NCI-H187 (cell line): ENCODE data around the gene MRPL12.

Experiments used
- DNase-seq, 2 experiments: peaks; one replicate each; lab custom pipeline; 2025; lab: John Stamatoyannopoulos, UW

The MRPL12 gene

DNA sequence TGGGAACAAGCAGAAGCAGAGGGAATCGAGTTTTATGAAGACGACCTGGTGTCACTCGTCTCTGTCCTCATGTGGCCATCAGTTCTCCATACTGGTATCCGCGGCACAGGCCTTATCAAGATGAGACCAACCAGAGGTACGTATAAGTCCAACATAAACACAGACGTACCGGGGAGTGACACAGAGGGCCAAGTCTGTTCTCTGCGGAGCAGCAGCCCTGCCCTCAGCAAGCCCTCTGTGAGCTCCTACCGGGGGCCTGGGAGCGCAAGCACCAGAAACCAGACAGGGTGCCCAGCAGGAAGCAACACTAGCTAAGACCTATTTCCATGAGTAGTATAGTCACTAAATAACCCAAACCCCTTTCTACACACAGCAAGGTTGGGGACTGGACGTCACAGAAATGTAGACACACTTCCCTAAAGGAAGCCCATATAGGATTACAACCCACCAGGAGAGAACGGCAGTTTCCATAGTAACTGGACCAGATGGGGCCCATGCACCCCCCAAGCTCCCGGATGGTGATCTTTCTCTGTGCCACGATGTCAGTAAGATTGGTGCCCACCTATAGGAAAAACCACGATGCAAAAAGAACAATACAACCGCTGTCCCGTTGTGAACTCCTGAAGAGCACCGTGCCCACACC, 20.5 kb upstream of the MRPL12 start:
- no peak for DNase-seq

DNA sequence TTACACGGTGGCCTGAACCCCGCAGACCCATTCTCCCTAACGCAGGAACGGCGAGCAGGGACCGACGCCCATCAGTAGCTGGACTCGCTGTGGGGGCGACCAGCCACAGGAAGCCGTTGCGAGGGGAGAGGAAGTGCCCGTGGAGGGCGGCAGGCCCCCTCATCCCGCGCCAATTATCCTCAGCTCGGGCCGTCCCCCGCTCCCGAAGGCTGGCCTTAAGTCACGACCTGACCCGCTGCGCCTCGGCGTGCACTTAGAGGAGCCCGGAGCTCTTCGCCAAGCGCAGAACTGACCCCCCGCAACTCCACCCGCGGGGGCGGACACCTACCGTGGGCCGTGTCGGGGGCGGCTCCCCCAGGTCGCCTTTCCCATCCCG, 20.0 kb upstream of the MRPL12 start:
- DNase-seq, result no peak

DNA sequence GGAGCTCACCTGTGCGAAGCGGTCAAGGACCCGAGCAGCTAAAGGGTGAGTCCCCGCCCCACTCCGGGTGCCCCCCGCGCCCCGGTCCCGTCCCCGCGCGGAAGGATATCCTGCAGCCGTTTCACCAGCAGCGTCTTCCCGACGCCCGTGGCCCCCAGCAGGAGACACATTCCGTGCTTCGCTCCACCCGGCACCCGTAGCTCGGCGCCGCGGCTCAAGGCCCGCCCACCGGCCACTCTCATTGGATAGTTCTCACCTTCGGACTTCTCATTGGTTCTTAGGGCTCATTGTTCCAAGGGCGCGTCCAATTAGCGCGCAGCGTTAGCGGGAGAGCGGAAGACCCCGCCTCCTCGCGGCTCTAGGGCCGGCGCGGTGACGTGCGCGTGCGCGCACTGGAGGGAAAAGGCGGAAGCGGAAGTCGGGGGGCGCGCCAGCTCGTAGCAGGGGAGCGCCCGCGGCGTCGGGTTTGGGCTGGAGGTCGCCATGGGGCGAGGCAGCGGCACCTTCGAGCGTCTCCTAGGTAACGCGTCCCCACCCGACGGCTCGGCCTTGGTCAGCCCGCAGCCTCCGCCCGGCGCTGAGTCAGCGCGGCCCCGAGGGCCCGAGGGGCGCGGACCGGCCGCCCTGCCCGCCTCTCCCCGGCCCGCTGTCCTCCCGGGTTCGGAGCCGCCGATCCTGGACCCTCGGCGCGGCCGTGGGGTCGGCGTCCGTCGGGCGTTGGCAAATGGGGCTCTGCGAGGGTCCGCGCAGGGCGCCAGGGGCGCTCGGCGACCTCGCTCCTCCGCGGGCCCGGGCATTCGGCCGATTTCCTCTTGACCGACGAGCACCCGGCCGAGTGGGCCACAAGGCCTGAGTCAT, 19.4 kb upstream of the MRPL12 start, which contains the start of the genes ARL16 and HGS:
Gene ARL16, minus strand, starts transcription at position 214 of the 858 bp plus-strand sequence. Its CDS starts 44 bp downstream, at position 170.
Gene HGS, plus strand, starts transcription at position 428 of the 858 bp plus-strand sequence. Its CDS starts 56 bp downstream, at position 484.
- DNase-seq, result peak; percentile 97 to 98

DNA sequence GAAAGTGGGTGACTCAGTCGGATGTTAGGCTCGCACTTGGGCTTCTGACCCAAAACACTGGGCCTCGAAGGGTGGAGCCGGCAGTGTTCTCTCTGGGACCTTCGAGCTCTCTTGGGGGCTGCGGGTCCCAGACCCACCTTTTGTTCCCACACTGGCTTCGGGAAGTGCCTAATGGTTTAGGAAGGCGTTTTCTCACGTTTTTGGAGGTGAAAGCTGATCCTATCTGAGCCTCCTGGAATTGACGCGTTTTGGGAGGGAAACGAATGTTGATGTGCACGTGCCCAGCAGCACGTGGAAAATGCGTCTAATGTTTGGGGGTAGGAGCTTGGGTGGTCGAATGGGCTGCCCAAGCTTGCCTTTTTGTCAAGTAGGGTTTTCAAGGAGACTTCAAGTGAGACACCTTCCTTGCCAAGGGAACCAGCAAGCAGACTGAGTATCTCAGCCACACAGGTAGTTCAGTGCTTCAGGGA, 18.7 kb upstream of the MRPL12 start:
- no peak for DNase-seq

DNA sequence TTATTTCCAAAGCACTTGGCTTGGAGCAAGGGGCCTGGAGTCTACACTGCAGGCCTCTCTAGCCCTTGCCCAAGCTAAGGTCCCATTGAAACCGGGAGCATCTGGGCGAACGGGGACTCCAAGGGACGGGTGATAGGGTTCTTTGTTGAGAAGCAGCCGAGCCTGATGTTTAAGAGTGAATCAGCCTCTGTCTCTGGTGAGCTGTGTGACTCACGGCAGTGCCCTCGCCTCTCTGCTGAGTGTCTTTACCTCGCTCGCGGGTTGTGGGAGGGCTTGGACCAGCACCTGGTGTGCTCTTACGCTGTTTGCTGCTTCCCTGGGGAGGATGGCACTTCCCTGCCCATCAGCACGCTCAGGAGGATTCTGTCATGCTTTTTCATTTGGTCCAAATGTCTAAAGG, 18.1 kb upstream of the MRPL12 start:
- no peak for DNase-seq

DNA sequence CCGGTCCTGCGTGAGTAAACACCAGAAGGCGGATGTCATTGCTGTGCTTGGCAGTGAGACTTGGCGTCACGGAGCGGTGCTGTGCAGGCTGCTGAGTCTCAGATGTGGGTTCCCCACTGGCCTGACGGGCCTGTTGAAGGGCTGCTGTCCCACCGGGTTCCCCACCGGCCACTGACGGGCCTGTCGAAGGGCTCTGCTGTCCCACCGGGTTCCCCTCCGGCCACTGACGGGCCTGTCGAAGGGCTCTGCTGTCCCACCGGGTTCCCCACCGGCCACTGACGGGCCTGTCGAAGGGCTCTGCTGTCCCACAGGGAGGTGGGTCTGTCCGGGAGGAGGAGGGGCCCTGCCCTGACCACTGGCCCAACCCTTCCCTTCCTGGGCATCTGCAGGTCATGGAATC, 16.6 kb upstream of the MRPL12 start:
- no peak for DNase-seq

DNA sequence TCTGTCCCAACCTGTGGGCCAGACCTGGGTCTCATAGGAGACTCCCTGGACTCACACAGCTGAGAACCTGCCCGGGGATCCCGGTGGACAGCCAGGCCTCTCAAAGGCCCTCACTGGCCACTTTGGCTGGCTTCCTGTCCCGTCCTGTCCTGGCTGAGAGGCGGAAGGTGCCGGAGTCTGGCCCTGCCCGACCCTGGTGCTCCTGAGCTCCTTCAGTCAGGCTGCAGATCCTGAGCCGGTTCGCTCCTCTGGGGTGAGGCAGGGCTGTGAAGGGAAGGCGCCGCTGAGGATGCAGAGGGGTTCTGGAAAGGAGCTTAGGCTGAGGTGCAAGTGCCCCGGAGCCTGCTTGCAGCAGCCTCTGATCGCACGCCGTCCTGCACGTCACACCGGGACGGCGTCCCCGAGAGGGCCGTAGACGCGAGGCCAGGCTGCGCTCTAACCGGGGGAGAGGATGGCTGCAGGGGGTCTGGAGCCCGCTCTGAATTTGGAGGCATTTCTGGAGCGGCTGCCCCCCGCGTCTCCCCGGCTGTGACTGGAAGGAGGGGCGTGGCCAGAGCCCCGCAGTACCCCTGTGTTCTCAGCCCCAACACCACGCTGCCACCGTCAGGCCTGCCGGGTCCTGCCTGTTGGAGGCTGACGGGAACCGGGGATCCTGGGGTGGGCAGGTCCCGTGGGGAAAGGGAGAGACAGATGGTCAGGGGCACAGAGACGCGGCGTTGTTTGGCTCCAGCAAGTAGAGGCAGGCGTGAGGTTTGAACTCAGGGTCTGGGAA, 15.2 kb upstream of the MRPL12 start:
- DNase-seq, result no peak

DNA sequence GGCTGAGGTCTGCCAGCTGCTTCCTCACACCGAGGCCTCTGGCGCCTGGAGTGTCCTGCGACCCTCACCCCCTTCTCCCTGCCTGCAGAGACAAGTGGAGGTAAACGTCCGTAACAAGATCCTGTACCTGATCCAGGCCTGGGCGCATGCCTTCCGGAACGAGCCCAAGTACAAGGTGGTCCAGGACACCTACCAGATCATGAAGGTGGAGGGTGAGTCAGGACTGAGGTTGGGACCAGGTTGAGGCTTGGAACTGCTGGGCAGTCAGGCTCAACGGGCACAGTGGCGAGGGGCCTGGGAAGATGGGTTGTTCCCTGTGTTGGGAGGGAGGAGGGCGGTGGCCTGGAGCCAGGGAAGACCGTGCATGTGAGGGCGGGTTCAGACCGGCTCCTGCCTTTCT, 14.6 kb upstream of the MRPL12 start:
- DNase-seq, result no peak

DNA sequence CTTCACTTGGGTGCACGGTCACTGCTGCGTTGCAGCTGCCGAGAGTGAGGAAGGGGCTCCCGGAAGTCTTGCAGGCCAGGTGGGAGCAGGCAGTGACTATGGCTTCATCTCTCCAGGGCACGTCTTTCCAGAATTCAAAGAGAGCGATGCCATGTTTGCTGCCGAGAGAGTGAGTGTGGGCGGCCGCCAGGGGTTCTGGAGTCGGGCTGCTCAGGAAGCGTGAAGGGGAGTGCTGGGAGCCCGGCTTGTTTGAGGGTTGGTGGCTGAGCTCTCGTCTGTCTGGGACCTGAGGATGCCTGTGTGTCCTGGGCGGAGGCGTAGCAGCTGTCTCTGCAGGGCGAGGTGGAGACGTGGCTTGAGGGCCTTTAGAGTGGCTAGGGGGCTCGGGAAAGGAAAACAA, 13.1 kb upstream of the MRPL12 start:
- DNase-seq, result no peak

DNA sequence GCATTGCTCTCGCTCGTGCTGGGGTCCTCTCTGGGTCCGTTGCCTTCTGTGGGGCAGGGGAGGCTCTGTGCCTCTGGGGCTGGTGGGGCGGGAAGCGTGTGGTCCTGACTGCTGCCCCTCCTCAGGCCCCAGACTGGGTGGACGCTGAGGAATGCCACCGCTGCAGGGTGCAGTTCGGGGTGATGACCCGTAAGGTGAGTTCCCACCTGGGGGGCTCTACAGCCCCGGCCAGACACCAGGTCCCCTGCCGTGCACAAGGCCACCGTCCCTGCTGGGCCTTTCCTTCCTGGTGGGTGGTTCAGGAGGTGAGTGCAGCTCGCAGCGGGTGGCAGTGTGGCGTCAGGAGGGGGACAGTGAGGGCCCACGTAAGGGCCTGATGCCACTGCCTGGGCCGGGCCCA, 12.6 kb upstream of the MRPL12 start:
- no peak for DNase-seq

DNA sequence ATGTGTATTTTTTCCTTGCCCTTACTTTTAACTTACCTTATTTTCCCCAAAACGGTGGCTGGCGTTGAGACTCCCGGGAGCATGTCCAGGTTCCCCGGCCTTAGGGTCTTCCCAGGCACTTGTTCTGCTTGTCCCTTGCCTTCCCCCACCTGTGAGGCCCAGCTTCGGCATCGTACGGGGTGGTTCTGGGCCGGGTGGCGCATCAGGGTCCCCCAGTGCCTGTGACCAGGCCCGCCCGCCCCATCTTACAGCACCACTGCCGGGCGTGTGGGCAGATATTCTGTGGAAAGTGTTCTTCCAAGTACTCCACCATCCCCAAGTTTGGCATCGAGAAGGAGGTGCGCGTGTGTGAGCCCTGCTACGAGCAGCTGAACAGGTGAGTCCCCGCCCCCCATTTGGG, 12.0 kb upstream of the MRPL12 start:
- no peak for DNase-seq

DNA sequence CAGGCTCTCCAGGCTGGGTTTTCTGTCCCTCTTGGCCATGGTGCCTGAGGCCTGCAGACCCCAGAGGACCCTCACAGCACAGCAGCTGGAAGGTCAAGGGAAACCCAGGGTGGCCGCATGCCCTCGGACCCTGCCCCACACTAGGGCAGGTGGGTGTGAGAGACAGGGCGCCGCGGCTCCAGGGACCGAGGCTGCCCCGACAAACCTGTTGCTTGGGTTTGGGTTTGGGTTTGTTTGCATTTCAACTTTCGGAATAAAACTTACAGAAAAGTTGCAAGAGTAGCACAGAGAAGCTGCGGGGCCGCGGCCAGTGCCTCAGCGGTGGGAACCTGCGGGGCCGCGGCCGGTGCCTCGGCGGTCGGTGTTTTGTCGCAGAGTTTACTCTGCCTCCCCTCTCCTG, 11.6 kb upstream of the MRPL12 start:
- no peak for DNase-seq

DNA sequence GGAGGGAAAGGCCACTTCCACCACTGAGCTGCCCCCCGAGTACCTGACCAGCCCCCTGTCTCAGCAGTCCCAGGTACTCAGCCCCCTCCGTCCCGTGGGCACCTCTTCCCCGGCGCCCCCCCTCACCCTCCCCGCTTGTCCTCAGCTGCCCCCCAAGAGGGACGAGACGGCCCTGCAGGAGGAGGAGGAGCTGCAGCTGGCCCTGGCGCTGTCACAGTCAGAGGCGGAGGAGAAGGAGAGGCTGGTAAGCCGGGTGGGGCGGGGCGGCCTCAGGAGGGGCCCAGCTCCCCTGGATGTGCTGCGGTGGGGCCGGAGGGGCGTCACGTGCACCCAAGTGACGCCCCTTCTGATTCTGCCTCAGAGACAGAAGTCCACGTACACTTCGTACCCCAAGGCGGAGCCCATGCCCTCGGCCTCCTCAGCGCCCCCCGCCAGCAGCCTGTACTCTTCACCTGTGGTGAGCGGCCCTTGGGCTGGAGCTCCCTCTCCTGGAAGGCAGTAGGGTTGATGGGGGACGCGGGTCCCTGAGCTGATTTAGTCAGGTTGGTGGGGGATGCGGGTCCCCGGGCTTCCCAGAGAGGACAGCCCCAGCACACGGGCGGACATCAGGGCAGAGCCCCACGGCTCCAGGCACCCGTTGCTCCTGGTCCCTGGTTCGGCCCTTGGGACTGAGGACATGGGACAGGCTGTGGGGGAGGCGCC, 9.5 kb upstream of the MRPL12 start:
- DNase-seq, result no peak

DNA sequence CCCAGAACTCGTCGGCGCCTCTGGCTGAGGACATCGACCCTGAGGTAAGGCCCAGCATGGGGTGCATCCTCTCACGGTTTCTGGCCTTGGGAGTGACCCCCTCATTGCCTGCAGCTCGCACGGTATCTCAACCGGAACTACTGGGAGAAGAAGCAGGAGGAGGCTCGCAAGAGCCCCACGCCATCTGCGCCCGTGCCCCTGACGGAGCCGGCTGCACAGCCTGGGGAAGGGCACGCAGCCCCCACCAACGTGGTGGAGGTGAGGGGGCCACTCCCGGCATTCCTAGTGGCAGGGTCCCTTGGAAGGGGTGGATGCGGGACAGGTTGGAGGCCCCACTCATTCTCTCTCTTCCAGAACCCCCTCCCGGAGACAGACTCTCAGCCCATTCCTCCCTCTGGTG, 8.4 kb upstream of the MRPL12 start:
- no peak for DNase-seq

DNA sequence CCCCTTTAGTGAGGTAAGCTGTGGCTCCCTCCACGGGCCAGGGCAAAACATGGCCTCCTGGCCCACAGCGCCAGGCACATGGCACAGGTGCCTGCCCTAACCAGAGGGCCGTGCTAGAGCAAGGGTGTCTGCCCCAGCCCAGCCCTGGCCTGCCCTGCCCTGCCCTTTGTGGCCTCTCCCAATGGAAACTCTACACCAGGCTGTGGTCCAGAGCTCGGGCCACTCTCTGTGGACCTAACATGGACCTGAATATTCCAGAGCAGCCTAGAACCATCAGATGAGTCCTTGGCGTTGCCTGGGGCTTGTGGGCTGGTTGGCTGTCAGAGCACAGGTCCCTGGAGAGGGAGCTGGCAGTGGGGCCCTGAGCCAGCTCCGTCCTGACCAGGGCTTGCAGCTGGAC, 8.0 kb upstream of the MRPL12 start:
- DNase-seq, result no peak

DNA sequence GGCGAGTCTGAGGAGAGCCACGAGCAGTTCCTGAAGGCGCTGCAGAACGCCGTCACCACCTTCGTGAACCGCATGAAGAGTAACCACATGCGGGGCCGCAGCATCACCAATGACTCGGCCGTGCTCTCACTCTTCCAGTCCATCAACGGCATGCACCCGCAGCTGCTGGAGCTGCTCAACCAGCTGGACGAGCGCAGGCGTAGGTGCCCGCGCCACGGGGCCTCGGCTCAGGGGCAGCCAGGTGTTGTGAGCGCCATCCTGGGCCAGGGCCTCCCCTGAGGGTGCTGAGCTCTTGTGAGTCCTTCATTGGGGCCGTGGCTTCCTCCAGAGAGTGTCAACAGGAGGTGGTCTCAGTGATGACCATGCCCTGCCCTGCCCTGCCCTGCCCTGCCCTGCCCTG, 7.4 kb upstream of the MRPL12 start:
- DNase-seq, result no peak

DNA sequence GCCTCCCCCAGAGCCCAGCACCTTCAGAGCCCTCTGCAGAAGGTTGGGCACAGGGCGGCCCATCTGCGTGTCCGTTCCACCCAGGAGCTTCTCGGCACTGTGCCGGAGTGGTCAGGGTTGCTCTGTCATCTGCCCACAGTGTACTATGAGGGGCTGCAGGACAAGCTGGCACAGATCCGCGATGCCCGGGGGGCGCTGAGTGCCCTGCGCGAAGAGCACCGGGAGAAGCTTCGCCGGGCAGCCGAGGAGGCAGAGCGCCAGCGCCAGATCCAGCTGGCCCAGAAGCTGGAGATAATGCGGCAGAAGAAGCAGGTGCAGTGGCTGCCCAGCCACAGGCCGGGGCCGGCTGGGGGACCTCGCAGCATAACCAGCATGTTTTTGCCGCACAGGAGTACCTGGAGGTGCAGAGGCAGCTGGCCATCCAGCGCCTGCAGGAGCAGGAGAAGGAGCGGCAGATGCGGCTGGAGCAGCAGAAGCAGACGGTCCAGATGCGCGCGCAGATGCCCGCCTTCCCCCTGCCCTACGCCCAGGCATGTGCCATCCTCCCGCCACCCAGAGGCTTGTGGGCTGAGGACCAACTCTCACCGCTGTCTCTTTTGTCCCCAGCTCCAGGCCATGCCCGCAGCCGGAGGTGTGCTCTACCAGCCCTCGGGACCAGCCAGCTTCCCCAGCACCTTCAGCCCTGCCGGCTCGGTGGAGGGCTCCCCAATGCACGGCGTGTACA, 6.8 kb upstream of the MRPL12 start:
- DNase-seq, result no peak

DNA sequence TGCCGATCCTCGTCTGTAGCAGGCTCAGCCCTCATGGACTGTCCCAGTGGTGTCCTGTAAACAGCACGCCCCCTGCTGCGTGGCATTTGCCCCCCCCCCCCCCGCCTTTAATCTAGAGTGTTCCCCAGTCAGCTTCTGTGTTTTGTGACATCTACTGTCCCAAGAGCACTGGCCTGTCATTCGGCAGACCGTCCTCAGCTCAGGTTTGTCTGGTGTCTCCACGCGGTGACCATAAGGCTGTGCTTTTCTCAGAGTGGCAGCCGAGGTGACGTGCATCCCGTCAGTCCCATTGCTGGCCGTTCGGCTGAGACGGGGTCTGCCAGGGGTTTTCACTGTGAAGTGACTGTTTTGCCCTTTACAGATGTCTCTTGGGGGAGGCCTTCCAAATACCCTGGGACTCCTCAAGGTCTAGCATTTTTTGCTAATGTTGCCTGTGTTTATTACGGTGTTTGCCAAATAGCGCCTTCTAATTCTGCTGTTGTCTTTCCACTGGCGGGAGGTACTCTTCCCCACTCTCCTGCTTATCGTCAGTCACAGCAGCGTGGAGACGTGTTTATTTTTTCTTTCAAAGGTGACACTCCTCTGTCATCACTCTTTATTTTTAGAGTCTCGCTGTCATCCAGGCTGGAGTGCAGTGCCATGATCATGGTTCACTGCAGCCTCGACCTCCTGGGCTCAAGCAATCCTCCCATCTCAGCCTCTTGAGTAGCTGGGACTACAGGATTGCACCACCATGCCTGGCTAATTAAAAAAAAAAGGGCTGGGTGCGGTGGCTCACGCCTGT, 5.7 kb upstream of the MRPL12 start:
- no peak for DNase-seq

DNA sequence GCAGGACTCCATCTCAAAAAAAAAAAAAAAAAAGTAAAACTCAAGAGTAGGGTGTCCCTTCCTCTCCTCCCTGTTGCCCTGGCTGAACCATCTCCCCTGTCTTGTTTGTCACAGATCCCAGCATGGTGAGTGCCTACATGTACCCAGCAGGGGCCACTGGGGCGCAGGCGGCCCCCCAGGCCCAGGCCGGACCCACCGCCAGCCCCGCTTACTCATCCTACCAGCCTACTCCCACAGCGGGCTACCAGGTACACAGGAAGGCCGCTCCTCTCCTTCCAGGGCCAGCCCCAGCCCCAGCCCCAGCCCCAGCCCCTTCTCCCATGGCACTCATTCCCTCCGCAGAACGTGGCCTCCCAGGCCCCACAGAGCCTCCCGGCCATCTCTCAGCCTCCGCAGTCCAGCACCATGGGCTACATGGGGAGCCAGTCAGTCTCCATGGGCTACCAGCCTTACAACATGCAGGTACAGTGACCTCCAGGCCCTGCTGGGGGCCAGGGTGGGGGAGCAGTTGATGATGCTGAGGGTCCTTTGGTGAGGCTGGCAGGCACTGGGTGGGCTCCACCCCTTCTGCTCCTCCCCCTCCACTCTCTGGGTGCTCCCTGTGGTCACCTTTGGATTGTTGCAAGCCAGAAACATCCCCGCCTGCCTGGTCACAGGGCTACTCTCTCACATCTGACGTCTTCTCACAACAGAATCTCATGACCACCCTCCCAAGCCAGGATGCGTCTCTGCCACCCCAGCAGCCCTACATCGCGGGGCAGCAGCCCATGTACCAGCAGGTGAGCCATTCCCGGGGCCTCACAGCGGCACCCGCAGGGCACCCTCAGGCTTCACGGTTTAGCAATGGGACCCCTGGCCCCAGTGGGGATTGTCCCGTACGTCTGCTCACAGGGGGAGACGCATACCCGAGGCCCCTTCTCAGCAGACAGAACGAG, 2.5 kb upstream of the MRPL12 start:
- DNase-seq, result no peak
